IMR-90 (cell line): Measurements from ENCODE around the gene SLC9A3. TPM values are rescaled to one million over a fixed set of nuclear protein-coding genes. Genes with fewer than 3 reads are reported as not detected.

Source experiments
- ATAC-seq: fragments of 200-7000 bp; cut with Tn5 transposase; 2 replicates; pipeline ENCODE4 v1.9.1; 2020; ENCODE audit warnings: low read depth, mild to moderate bottlenecking, moderate library complexity
- BruUV-seq: library from RNA; stranded (reverse); fragments of 400-500 nt; replicated peaks from 2 replicates; lab custom pipeline; 2021; lab: Mats Ljungman, UMichigan
- CTCF ChIA-PET: fragments of 300-600 bp; formaldehyde crosslinking; extraction: SDS; loops from one replicate; lab custom pipeline; 2021; ENCODE audit warnings: antibody characterized with exemption; lab: Yijun Ruan, JAX
- POLR2A ChIA-PET: fragments of 300-600 bp; sonication (Branson Sonifier 250); formaldehyde crosslinking; loops from one replicate; lab custom pipeline; 2022; ENCODE audit warnings: antibody characterized with exemption; ENCODE audit not compliant: unreplicated experiment; lab: Charles Lee
- DNase-seq: peaks from one replicate; pipeline ENCODE4 v3.0.0; 2013
- H2AFZ ChIP-seq: replicated peaks from 2 replicates; pipeline ENCODE3; 2013; ENCODE audit warnings: low read length, mild to moderate bottlenecking; ENCODE audit not compliant: poor library complexity
- H2AK5ac ChIP-seq: 2 replicates; pipeline ENCODE4 v1.6.1; 2013; ENCODE audit warnings: low read depth, low read length, inconsistent platforms
- H2AK9ac ChIP-seq: replicated peaks from 2 replicates; pipeline ENCODE3; 2013; ENCODE audit warnings: mild to moderate bottlenecking, low read depth, low read length, moderate library complexity; ENCODE audit not compliant: poor library complexity
- H2BK120ac ChIP-seq: 2 replicates; pipeline ENCODE4 v1.6.1; 2013; ENCODE audit warnings: low read depth, low read length, inconsistent platforms
- H2BK15ac ChIP-seq: 3 replicates; pipeline ENCODE4 v1.6.1; 2013; ENCODE audit warnings: low read depth, low read length, inconsistent platforms
- H2BK20ac ChIP-seq: 2 replicates; pipeline ENCODE4 v1.6.1; 2013; ENCODE audit warnings: low read depth, mild to moderate bottlenecking, inconsistent platforms, low read length, moderate library complexity
- H2BK5ac ChIP-seq: 2 replicates; pipeline ENCODE4 v1.6.1; 2013; ENCODE audit warnings: mild to moderate bottlenecking, low read depth, low read length, inconsistent platforms; ENCODE audit not compliant: poor library complexity, severe bottlenecking
- H3K14ac ChIP-seq: replicated peaks from 2 replicates; pipeline ENCODE4 v1.6.1; 2013; ENCODE audit warnings: low read depth, low read length, inconsistent platforms
- H3K18ac ChIP-seq: 2 replicates; pipeline ENCODE4 v1.6.1; 2013; ENCODE audit warnings: low read depth, low read length, control low read depth
- H3K23ac ChIP-seq: 2 replicates; pipeline ENCODE4 v1.6.1; 2013; ENCODE audit warnings: low read depth, low read length, inconsistent platforms
- H3K27ac ChIP-seq: 2 replicates; pipeline ENCODE4 v1.5.1; 2013; ENCODE audit warnings: mild to moderate bottlenecking, control low read depth, low read length; ENCODE audit not compliant: insufficient read depth
- H3K27me3 ChIP-seq: 2 replicates; pipeline ENCODE4 v1.6.1; 2013; ENCODE audit warnings: low read length; ENCODE audit not compliant: control insufficient read depth, insufficient read depth
- H3K36me3 ChIP-seq: 2 replicates; pipeline ENCODE4 v1.6.1; 2013; ENCODE audit warnings: low read length, mixed read lengths; ENCODE audit not compliant: control insufficient read depth, insufficient read depth
- H3K4ac ChIP-seq: 2 replicates; pipeline ENCODE4 v1.6.1; 2013; ENCODE audit warnings: low read depth, low read length, inconsistent platforms
- H3K4me1 ChIP-seq: 2 replicates; pipeline ENCODE4 v1.6.1; 2013; ENCODE audit warnings: low read length, mixed read lengths; ENCODE audit not compliant: control insufficient read depth, insufficient read depth
- H3K4me2 ChIP-seq: 2 replicates; pipeline ENCODE4 v1.6.1; 2013; ENCODE audit warnings: low read depth, mild to moderate bottlenecking, control low read depth, low read length, moderate library complexity
- H3K4me3 ChIP-seq: 2 replicates; pipeline ENCODE4 v1.5.1; 2013; ENCODE audit warnings: low read depth, mild to moderate bottlenecking, control low read depth, low read length, moderate library complexity; ENCODE audit not compliant: insufficient read depth
- H3K56ac ChIP-seq: 2 replicates; pipeline ENCODE4 v1.6.1; 2013; ENCODE audit warnings: low read length, inconsistent platforms; ENCODE audit not compliant: insufficient read depth; ENCODE audit errors: extremely low read depth
- H3K79me1 ChIP-seq, 2 experiments: 2 replicates each; pipeline ENCODE4 v1.6.1; 2013; ENCODE audit warnings: low read length in 2 of 2, inconsistent platforms in 1 of 2, low read depth in 1 of 2
- H3K9ac ChIP-seq: 2 replicates; pipeline ENCODE4 v1.6.1; 2013; ENCODE audit warnings: low read depth, low read length, control low read depth
- H3K9me1 ChIP-seq: 2 replicates; pipeline ENCODE4 v1.6.1; 2013; ENCODE audit warnings: low read length, inconsistent platforms; ENCODE audit not compliant: insufficient read depth
- H3K9me3 ChIP-seq: 2 replicates; pipeline ENCODE4 v1.6.1; 2013; ENCODE audit warnings: low read length; ENCODE audit not compliant: control insufficient read depth, insufficient read depth
- H4K20me1 ChIP-seq: 2 replicates; pipeline ENCODE4 v1.6.1; 2013; ENCODE audit warnings: low read length, inconsistent platforms; ENCODE audit not compliant: insufficient read depth
- H4K5ac ChIP-seq: 2 replicates; pipeline ENCODE4 v1.6.1; 2013; ENCODE audit warnings: mild to moderate bottlenecking, low read depth, low read length, control low read depth
- H4K8ac ChIP-seq, 2 experiments: 2 replicates each; pipeline ENCODE4 v1.6.1; 2013; ENCODE audit warnings: low read depth in 2 of 2, low read length in 2 of 2, control low read depth in 1 of 2, inconsistent platforms in 1 of 2
- H4K91ac ChIP-seq: 2 replicates; pipeline ENCODE4 v1.6.1; 2013; ENCODE audit warnings: low read depth, low read length, inconsistent platforms; ENCODE audit not compliant: insufficient read depth
- BHLHE40 ChIP-seq: fragments of 150-350 bp; IDR thresholded peaks from 2 replicates; pipeline ENCODE4 v1.6.1; 2016; ENCODE audit warnings: mild to moderate bottlenecking, low read depth, low read length
- CEBPB ChIP-seq: IDR thresholded peaks from 2 replicates; pipeline ENCODE4 v1.6.1; 2012; ENCODE audit warnings: low read depth, low read length, improper control_type of control experiment
- CHD1 ChIP-seq: IDR thresholded peaks from 2 replicates; pipeline ENCODE4 v1.6.1; 2012; ENCODE audit warnings: low read depth, low read length, improper control_type of control experiment
- CTCF ChIP-seq: conservative IDR thresholded peaks from 2 replicates; pipeline ENCODE4 v1.5.1; 2012; ENCODE audit warnings: mild to moderate bottlenecking, low read depth, low read length, improper control_type of control experiment
- FOS ChIP-seq: fragments of 150-350 bp; IDR thresholded peaks from 2 replicates; pipeline ENCODE4 v1.6.1; 2016; ENCODE audit warnings: low read depth, low read length
- MAFK ChIP-seq: IDR thresholded peaks from 2 replicates; pipeline ENCODE4 v1.6.1; 2012; ENCODE audit warnings: low read depth, low read length, improper control_type of control experiment
- POLR2A ChIP-seq: IDR thresholded peaks from 2 replicates; pipeline ENCODE4 v1.6.1; 2012; ENCODE audit warnings: mild to moderate bottlenecking, low read depth, low read length
- RAD21 ChIP-seq: IDR thresholded peaks from 2 replicates; pipeline ENCODE4 v1.6.1; 2012; ENCODE audit warnings: low read length, improper control_type of control experiment
- RFX5 ChIP-seq: IDR thresholded peaks from 2 replicates; pipeline ENCODE4 v1.8.0; 2012; ENCODE audit warnings: low read depth, mild to moderate bottlenecking, low read length, moderate library complexity
- SMC3 ChIP-seq: fragments of 150-350 bp; IDR thresholded peaks from 2 replicates; pipeline ENCODE4 v1.6.1; 2016; ENCODE audit warnings: low read depth, mild to moderate bottlenecking, antibody characterized with exemption, low read length, moderate library complexity
- WGBS, 2 experiments: methylation state at CpG; one replicate each; pipeline versions ENCODE4 v1.1.5 to v1.1.7; 2013; ENCODE audit warnings: missing lambda C conversion rate in 2 of 2; ENCODE audit not compliant: insufficient read length in 1 of 2; ENCODE audit errors: extremely low coverage in 2 of 2; 5-methylcytosine and 5-hydroxymethylcytosine counted together
- dilution Hi-C: fragments of 300-500 bp; cut with HindIII; formaldehyde crosslinking; loops from one replicate; pipeline ENCODE4 v1.14.3; 2018; ENCODE audit warnings: low sequenced_read_pairs; ENCODE audit not compliant: unreplicated experiment
- in situ Hi-C: fragments of 300-500 bp; cut with MboI; formaldehyde crosslinking; loops from 3 replicates; pipeline ENCODE4 v1.14.3; 2019; ENCODE audit warnings: low sequenced_read_pairs, inconsistent platforms, mixed read lengths
- intact Hi-C: fragments of 100-400 bp; cut with micrococcal nuclease; formaldehyde crosslinking; loops from 2 replicates; pipeline ENCODE4 v1.10.0; 2022
- polyA plus RNA-seq, 3 experiments: library from polyadenylated mRNA; depleted of rRNA; stranded (reverse); fragments of >200 nt; gene quantifications; 2 replicates each; pipeline ENCODE4 v1.2.3, GENCODE V29; 2012; ENCODE audit warnings: low replicate concordance in 1 of 3
- total RNA-seq: library from RNA; depleted of rRNA; stranded (reverse); fragments of >200 nt; gene quantifications from 2 replicates; pipeline ENCODE4 v1.2.3, GENCODE V29; 2012

The SLC9A3 gene
- total and polyA plus RNA-seq, 2 of the 4 experiments (the other 2 are of a cell fraction) = 0.72 to 1.5 TPM

GRCh38 chr5:493758-494157 lies 30.5 kb downstream of the SLC9A3 start:
- Histone ChIP-seq H2AK5ac (no peak overlapping the region), H3K27me3 (peaks cover 38% of the 10 kb centered on the region), H2BK20ac (no peak overlapping the region), H3K4me2 (no peak overlapping the region), H3K36me3 (no peaks in the 10 kb centered on the region), H2BK5ac (no peak overlapping the region), H2BK120ac (no peak overlapping the region), H2AK9ac (no peak overlapping the region), H4K91ac (no peak overlapping the region), H3K18ac (no peak overlapping the region), H3K23ac (no peak overlapping the region), H3K27ac (no peak overlapping the region), H3K9me1 (no peaks in the 10 kb centered on the region), H3K9me3 (no peaks in the 10 kb centered on the region), H3K4ac (no peak overlapping the region), H2BK15ac (no peak overlapping the region), H4K20me1 (no peaks in the 10 kb centered on the region), H3K14ac (no peak overlapping the region), H3K9ac (no peak overlapping the region), H3K4me1 (no peaks in the 10 kb centered on the region), H3K4me3 (no peak overlapping the region), H2AFZ (no peak overlapping the region), H4K5ac (no peak overlapping the region), H3K56ac (no peak overlapping the region), H4K8ac (no peak overlapping the region), H3K79me1 (no peaks in the 10 kb centered on the region)
- intact Hi-C loops (no loop called here), dilution Hi-C loops (no loop called here), in situ Hi-C loops (no loop called here)
- ATAC-seq (no peak), DNase-seq (no peak)
- BruUV-seq = no TSS peak
- WGBS, 2 experiments = 39% methylated on average over 2 of the region's 13 CpGs; no CpG with 5 or more reads in 1 of the 2 experiments
- TF ChIP-seq POLR2A (no peak), RFX5 (no peak), CHD1 (no peak), BHLHE40 (no peak), FOS (no peak), CEBPB (no peak), CTCF (no peak), RAD21 (no peak), MAFK (no peak), SMC3 (no peak)
- ChIA-PET POLR2A (no interaction called here), CTCF (no interaction called here)
